K562 (cell line): ENCODE data around the gene KCNV2. TPM values are rescaled to one million over a fixed set of nuclear protein-coding genes. Genes with fewer than 3 reads are reported as not detected.

Experiments used
- ATAC-seq: fragments of 200-7000 bp; cut with Tn5 transposase; 3 replicates; pipeline ENCODE4 v1.9.1; 2020; ENCODE audit warnings: moderate library complexity
- BruUV-seq: library from RNA; stranded (reverse); fragments of 400-500 nt; replicated peaks from 2 replicates; lab custom pipeline; 2021; lab: Mats Ljungman, UMichigan
- CTCF ChIA-PET: fragments of 300-600 bp; formaldehyde crosslinking; extraction: SDS; loops from one replicate; lab custom pipeline; 2021; ENCODE audit warnings: low intra/inter-chr PET ratio; lab: Yijun Ruan, JAX
- POLR2A ChIA-PET: fragments of 300-600, 350-650 bp; sonication (Branson Sonifier 250); formaldehyde crosslinking; extraction: SDS; loops from one replicate; lab custom pipeline; 2021; ENCODE audit warnings: antibody characterized with exemption, inconsistent platforms; lab: Yijun Ruan, JAX
- DNase-seq, 4 experiments: peaks; one replicate each; pipeline versions ENCODE4 v3.0.0 to v3.0.0-alpha.2; 2011 to 2018; ENCODE audit warnings: low spot score in 3 of 4, mixed read lengths in 3 of 4; ENCODE audit errors: extremely low read depth in 1 of 4
- FAIRE-seq: peaks from 2 replicates; lab custom pipeline; 2011; peaks lifted over from hg19 to GRCh38; lab: Jason Lieb, UNC
- H2AFZ ChIP-seq: 2 replicates; pipeline ENCODE4 v1.6.0; 2011; ENCODE audit warnings: low read depth, low read length, control low read depth, inconsistent platforms
- H3K27ac ChIP-seq: fragments of 200-600 bp; 3 replicates; pipeline ENCODE4 v1.8.0; 2011; ENCODE audit warnings: low read depth, mild to moderate bottlenecking, control low read depth, inconsistent platforms, low read length, moderate library complexity, mixed read lengths; ENCODE audit errors: extremely low read depth
- H3K27me3 ChIP-seq, 2 experiments: fragments of 300-600 bp in 1 of 2; 2 replicates in 1 of 2; 3 replicates in 1 of 2; pipeline versions ENCODE4 v1.6.0 to v1.8.0; 2011; ENCODE audit warnings: inconsistent platforms in 2 of 2, low read length in 2 of 2, mild to moderate bottlenecking in 1 of 2, mixed read lengths in 1 of 2, moderate library complexity in 1 of 2; ENCODE audit not compliant: control insufficient read depth in 2 of 2, insufficient read depth in 2 of 2
- H3K36me3 ChIP-seq: fragments of 300-600 bp; 3 replicates; pipeline ENCODE4 v1.8.0; 2011; ENCODE audit warnings: mild to moderate bottlenecking, low read length, inconsistent platforms; ENCODE audit not compliant: control insufficient read depth, insufficient read depth
- H3K4me1 ChIP-seq, 2 experiments: fragments of 200-600 bp in 1 of 2; replicated peaks in 1 of 2; 2 replicates in 1 of 2; 3 replicates in 1 of 2; pipeline versions ENCODE4 v1.5.1 to v1.8.0; 2011; ENCODE audit warnings: inconsistent platforms in 2 of 2, low read length in 2 of 2, mild to moderate bottlenecking in 1 of 2, mixed read lengths in 1 of 2, moderate library complexity in 1 of 2; ENCODE audit not compliant: control insufficient read depth in 2 of 2, insufficient read depth in 2 of 2
- H3K4me2 ChIP-seq: 2 replicates; pipeline ENCODE4 v1.6.1; 2011; ENCODE audit warnings: low read length, control low read depth, inconsistent platforms, mixed read lengths; ENCODE audit not compliant: insufficient read depth
- H3K4me3 ChIP-seq: fragments of 200-600 bp; sonication (generic), shearing (Covaris generic); 2 replicates; pipeline ENCODE4 v1.5.1; 2016; ENCODE audit warnings: control low read depth, inconsistent platforms
- H3K79me2 ChIP-seq: fragments of 200-600 bp; 3 replicates; pipeline ENCODE4 v1.8.0; 2011; ENCODE audit warnings: low read length, inconsistent platforms; ENCODE audit not compliant: control insufficient read depth, insufficient read depth
- H3K9ac ChIP-seq, 2 experiments: 2 replicates each; pipeline versions ENCODE4 v1.6.0 to v1.6.1; 2011; ENCODE audit warnings: low read depth in 2 of 2, low read length in 2 of 2, control low read depth in 1 of 2, inconsistent platforms in 1 of 2, mild to moderate bottlenecking in 1 of 2, mixed read lengths in 1 of 2; ENCODE audit not compliant: insufficient read depth in 1 of 2
- H3K9me1 ChIP-seq: one replicate; pipeline ENCODE4 v1.6.0; 2011; ENCODE audit warnings: inconsistent platforms, mild to moderate bottlenecking, low read length, moderate library complexity; ENCODE audit not compliant: control insufficient read depth, insufficient read depth
- H3K9me3 ChIP-seq: replicated peaks from 2 replicates; pipeline ENCODE4 v1.5.1; 2011; ENCODE audit warnings: low read depth, low read length, inconsistent platforms; ENCODE audit not compliant: control insufficient read depth, insufficient read depth
- H4K20me1 ChIP-seq: replicated peaks from 2 replicates; pipeline ENCODE4 v1.6.1; 2011; ENCODE audit warnings: low read length, inconsistent platforms, mixed read lengths; ENCODE audit not compliant: control insufficient read depth, insufficient read depth
- ARID4B ChIP-seq: sonication (generic); formaldehyde crosslinking; IDR thresholded peaks from 2 replicates; pipeline ENCODE4 v1.8.0; 2022; ENCODE audit warnings: mild to moderate bottlenecking, missing genetic modification reagents
- CCAR2 ChIP-seq: fragments of 200-400 bp; formaldehyde crosslinking; IDR thresholded peaks from 2 replicates; pipeline ENCODE4 v1.6.1; 2017; ENCODE audit warnings: mild to moderate bottlenecking, low read depth, low read length
- ESRRA ChIP-seq: fragments of 450-650 bp; IDR thresholded peaks from 2 replicates; pipeline ENCODE4 v1.6.1; 2014; ENCODE audit warnings: low read depth, mild to moderate bottlenecking, moderate library complexity, borderline replicate concordance
- GABPB2 ChIP-seq: fragments of 250-450 bp; sonication (Bioruptor Pico); conservative IDR thresholded peaks from 2 replicates; pipeline ENCODE4 v1.5.1; 2021; ENCODE audit warnings: mild to moderate bottlenecking
- GATA2 ChIP-seq: sonication (generic); formaldehyde crosslinking; IDR thresholded peaks from 2 replicates; pipeline ENCODE4 v1.4.0; 2020; ENCODE audit warnings: mild to moderate bottlenecking, missing genetic modification reagents
- HNRNPUL1 ChIP-seq: fragments of 200-400 bp; formaldehyde crosslinking; IDR thresholded peaks from 2 replicates; pipeline ENCODE4 v1.6.1; 2017; ENCODE audit warnings: low read length
- JUNB ChIP-seq: fragments of 450-650 bp; formaldehyde crosslinking; conservative IDR thresholded peaks from 2 replicates; pipeline ENCODE4 v1.4.0; 2020; ENCODE audit warnings: mild to moderate bottlenecking
- KDM5B ChIP-seq: fragments of 200-600 bp; sonication (generic); IDR thresholded peaks from 2 replicates; pipeline ENCODE4 v1.6.1; 2012; ENCODE audit warnings: low read depth, mild to moderate bottlenecking, moderate library complexity, low read length, control low read depth, inconsistent platforms; ENCODE audit not compliant: insufficient replicate concordance
- NEUROD1 ChIP-seq: fragments of 150-350 bp; IDR thresholded peaks from 2 replicates; pipeline ENCODE4 v1.6.1; 2014; ENCODE audit warnings: borderline replicate concordance, low read length, low read depth; ENCODE audit not compliant: partially characterized antibody
- NFIC ChIP-seq: fragments of 450-650 bp; IDR thresholded peaks from 2 replicates; pipeline ENCODE4 v1.6.1; 2017; ENCODE audit warnings: mild to moderate bottlenecking, inconsistent platforms
- NONO ChIP-seq, 2 experiments: fragments of 200-400 bp in 1 of 2; fragments of 450-650 bp in 1 of 2; formaldehyde crosslinking in 1 of 2; IDR thresholded peaks; 2 replicates each; pipeline ENCODE4 v1.6.1; 2017; ENCODE audit warnings: low read depth in 2 of 2, mild to moderate bottlenecking in 2 of 2, moderate library complexity in 2 of 2, low read length in 1 of 2
- PHB2 ChIP-seq: fragments of 450-650 bp; IDR thresholded peaks from 2 replicates; pipeline ENCODE4 v1.6.1; 2017; ENCODE audit warnings: low read depth
- POLR2A ChIP-seq: fragments of 450-650 bp; conservative IDR thresholded peaks from 2 replicates; pipeline ENCODE4 v1.6.1; 2016
- RCOR1 ChIP-seq, 2 experiments: IDR thresholded peaks; 2 replicates each; pipeline ENCODE4 v1.6.1; 2012; ENCODE audit warnings: low read depth in 2 of 2, low read length in 2 of 2, borderline replicate concordance in 1 of 2, improper control_type of control experiment in 1 of 2
- SLC30A9 ChIP-seq: fragments of 250-450 bp; sonication (Bioruptor Pico); IDR thresholded peaks from 2 replicates; pipeline ENCODE4 v1.8.0; 2022; ENCODE audit warnings: mild to moderate bottlenecking, moderate library complexity
- XRCC3 ChIP-seq: fragments of 450-650 bp; IDR thresholded peaks from 2 replicates; pipeline ENCODE4 v1.6.1; 2017; ENCODE audit warnings: mild to moderate bottlenecking, moderate library complexity
- ZC3H8 ChIP-seq: fragments of 450-650 bp; IDR thresholded peaks from 2 replicates; pipeline ENCODE4 v1.6.1; 2017
- ZNF121 ChIP-seq: sonication (generic); formaldehyde crosslinking; conservative IDR thresholded peaks from 2 replicates; pipeline ENCODE4 v1.8.0; 2022; ENCODE audit warnings: missing genetic modification reagents
- ZNF696 ChIP-seq: fragments of 250-450 bp; sonication (Bioruptor Pico); conservative IDR thresholded peaks from 2 replicates; pipeline ENCODE4 v1.4.0; 2020; ENCODE audit warnings: mild to moderate bottlenecking, moderate library complexity
- in situ Hi-C: fragments of 300-500 bp; cut with MboI; formaldehyde crosslinking; loops from 4 replicates; pipeline ENCODE4 v1.15.0; 2018; ENCODE audit warnings: inconsistent platforms, mixed read lengths
- intact Hi-C: fragments of 100-400 bp; cut with micrococcal nuclease; formaldehyde crosslinking; loops from 2 replicates; pipeline ENCODE4 v1.14.2; 2022
- polyA plus RNA-seq, 8 experiments: library from polyadenylated mRNA; depleted of rRNA in 4 of 8; stranded (reverse) in 5 of 8; unstranded in 3 of 8; fragments of >200 nt; fragmentation: Nextera tagmentation in 2 of 8; fragmentation: Illumina TruSeq in 1 of 8; extraction: Ambion mirVana in 2 of 8; extraction: Trizol in 1 of 8; gene quantifications; 2 replicates each; pipeline versions ENCODE4 v1.2.1 to v1.2.3, GENCODE V29; 2011 to 2014; ENCODE audit warnings: inconsistent platforms in 1 of 8, missing spikeins in 1 of 8
- total RNA-seq, 7 experiments: library from RNA; depleted of rRNA in 6 of 7; stranded (reverse); fragments of >200 nt in 6 of 7; fragmentation: Illumina TruSeq in 2 of 7; extraction: Trizol in 2 of 7; gene quantifications; 2 replicates each; pipeline versions ENCODE4 v1.2.1 to v1.2.3, GENCODE V29; 2011 to 2021; ENCODE audit warnings: low replicate concordance in 1 of 7
- TF ChIP-seq, protein P1 (sequence below): fragments of 250-450 bp; sonication (Bioruptor Pico); IDR thresholded peaks from 2 replicates; pipeline ENCODE4 v1.4.0; 2020

Gene KCNV2
- total and polyA plus RNA-seq, 9 of the 15 experiments (the other 6 are each of a cell fraction or from before 2014, with no cell fraction given): 0.03 TPM; not detected in 8

DNA sequence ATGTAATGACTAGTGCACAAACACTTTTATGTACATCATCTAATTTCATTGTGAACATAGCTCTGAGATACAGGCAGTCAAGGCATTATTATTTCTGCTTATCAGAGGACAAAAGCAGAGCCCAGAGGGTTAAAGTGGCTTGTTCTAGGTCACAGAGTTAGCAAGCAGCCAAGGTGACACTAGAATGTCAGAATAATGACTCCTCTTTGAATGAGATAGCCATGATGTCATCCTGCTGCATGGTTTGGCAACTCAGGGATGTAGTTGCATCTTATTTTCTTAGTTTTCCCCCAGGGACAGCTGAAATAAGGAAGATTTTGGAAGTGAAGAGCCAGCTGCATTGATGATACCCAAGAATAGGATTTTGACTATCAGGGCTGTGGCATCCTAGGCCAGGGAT, 54.4 kb downstream of the KCNV2 start:
- Histone ChIP-seq H3K4me1 (no peaks in the 10 kb centered on the region; a peak in 1 of 5 replicates), H3K36me3 (peaks cover 66% of the 10 kb centered on the region; the same call in 2 of the 3 replicates), H3K9me1 (no peaks in the 10 kb centered on the region), H3K9ac (no peak overlapping the region)
- no peak for DNase-seq
- CTCF ChIA-PET: no interaction called here
- TF ChIP-seq JUNB (CRISPR knock-in tag): no peak
- no peak for TF ChIP-seq GABPB2 (CRISPR knock-in tag)
- TF ChIP-seq RCOR1 (IDR thresholded peaks at IDR 0.05; ENCODE audit: borderline replicate concordance in 1 of 2, low read depth in 2 of 2, low read length in 2 of 2): no peak
- no peak for TF ChIP-seq ZNF121
- no peak for TF ChIP-seq NONO (IDR thresholded peaks at IDR 0.05; ENCODE audit: low read depth in 2 of 2, low read length in 1 of 2)
- no peak for TF ChIP-seq CCAR2
- TF ChIP-seq GATA2 (CRISPR knock-in tag): no peak
- TF ChIP-seq HNRNPUL1: no peak
- TF ChIP-seq, protein P1, sequence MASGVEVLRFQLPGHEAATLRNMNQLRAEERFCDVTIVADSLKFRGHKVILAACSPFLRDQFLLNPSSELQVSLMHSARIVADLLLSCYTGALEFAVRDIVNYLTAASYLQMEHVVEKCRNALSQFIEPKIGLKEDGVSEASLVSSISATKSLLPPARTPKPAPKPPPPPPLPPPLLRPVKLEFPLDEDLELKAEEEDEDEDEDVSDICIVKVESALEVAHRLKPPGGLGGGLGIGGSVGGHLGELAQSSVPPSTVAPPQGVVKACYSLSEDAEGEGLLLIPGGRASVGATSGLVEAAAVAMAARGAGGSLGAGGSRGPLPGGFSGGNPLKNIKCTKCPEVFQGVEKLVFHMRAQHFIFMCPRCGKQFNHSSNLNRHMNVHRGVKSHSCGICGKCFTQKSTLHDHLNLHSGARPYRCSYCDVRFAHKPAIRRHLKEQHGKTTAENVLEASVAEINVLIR: no peak
- no peak for TF ChIP-seq ZNF696 (CRISPR knock-in tag)
- no peak for TF ChIP-seq SLC30A9
- no peak for TF ChIP-seq ZC3H8
- no peak for TF ChIP-seq XRCC3
- no peak for TF ChIP-seq ARID4B (CRISPR knock-in tag)
- no peak for TF ChIP-seq ESRRA
- no peak for TF ChIP-seq KDM5B
- TF ChIP-seq NFIC: no peak
- TF ChIP-seq POLR2A: no peak
- no peak for TF ChIP-seq PHB2
- no peak for TF ChIP-seq NEUROD1
- TF ChIP-seq, all 486 proteins: peak for 0
- H3K27me3 ChIP-seq: no peaks in the 10 kb centered on the region
- H3K27ac ChIP-seq: no peak overlapping the region
- in situ Hi-C loops: no loop called here
- ATAC-seq: no peak
- H4K20me1 ChIP-seq: no peaks in the 10 kb centered on the region
- POLR2A ChIA-PET: no interaction called here
- H3K79me2 ChIP-seq: no peaks in the 10 kb centered on the region
- BruUV-seq: no TSS peak
- H3K4me3 ChIP-seq: no peak overlapping the region
- intact Hi-C loops: no loop called here
- no peaks in the 10 kb centered on the region for H3K9me3 ChIP-seq
- FAIRE-seq: no peak
- H3K4me2 ChIP-seq: no peak overlapping the region
- H2AFZ ChIP-seq: no peak overlapping the region
